Natural killer cell (primary cell): ENCODE data around the gene SRCAP. TPM values are rescaled to one million over a fixed set of nuclear protein-coding genes. Genes with fewer than 3 reads are reported as not detected.

Experiments
- ATAC-seq, 3 donors: fragments of 150-1000 bp in 2 of 3; fragments of 200-7000 bp in 1 of 3; cut with Tn5 transposase; 1 replicate in 1 of 3; 2 replicates in 2 of 3; pipeline ENCODE4 v1.10.0; 2021; ENCODE audit warnings: mild to moderate bottlenecking in 2 of 3, moderate library complexity in 2 of 3
- DNase-seq, 2 donors: peaks; one replicate each; pipeline versions ENCODE4 v3.0.0 to v3.0.0-alpha.2; 2013 to 2021; ENCODE audit warnings: mixed read lengths in 1 of 2
- H3K27ac ChIP-seq: one replicate; pipeline ENCODE4 v1.5.1; 2013; ENCODE audit warnings: mild to moderate bottlenecking, low read length
- H3K27me3 ChIP-seq: one replicate; pipeline ENCODE4 v1.6.1; 2013; ENCODE audit warnings: low read length; ENCODE audit not compliant: control insufficient read depth, insufficient read depth
- H3K36me3 ChIP-seq: one replicate; pipeline ENCODE4 v1.6.1; 2013; ENCODE audit warnings: low read length; ENCODE audit not compliant: control insufficient read depth, insufficient read depth
- H3K4me1 ChIP-seq: one replicate; pipeline ENCODE4 v1.6.1; 2013; ENCODE audit warnings: low read length; ENCODE audit not compliant: control insufficient read depth, insufficient read depth
- H3K4me3 ChIP-seq: one replicate; pipeline ENCODE4 v1.5.1; 2013; ENCODE audit warnings: low read length
- H3K9me3 ChIP-seq: one replicate; pipeline ENCODE4 v1.6.1; 2013; ENCODE audit warnings: low read length; ENCODE audit not compliant: control insufficient read depth, insufficient read depth
- H3K27ac Mint-ChIP-seq, 2 donors: one replicate each; pipeline ENCODE4 v1.8.0; 2022; ENCODE audit warnings: mild to moderate bottlenecking in 2 of 2, mixed read lengths in 2 of 2, moderate library complexity in 1 of 2
- H3K27me3 Mint-ChIP-seq, 2 donors: one replicate each; pipeline ENCODE4 v1.8.0; 2022; ENCODE audit warnings: low read depth in 2 of 2, mixed read lengths in 2 of 2
- H3K36me3 Mint-ChIP-seq: one replicate; pipeline ENCODE4 v1.8.0; 2022; ENCODE audit warnings: mixed read lengths
- H3K4me1 Mint-ChIP-seq, 2 donors: one replicate each; pipeline ENCODE4 v1.8.0; 2022; ENCODE audit warnings: mixed read lengths in 2 of 2
- H3K4me3 Mint-ChIP-seq: one replicate; pipeline ENCODE4 v1.8.0; 2022; ENCODE audit warnings: mild to moderate bottlenecking, moderate library complexity, mixed read lengths
- H3K9me3 Mint-ChIP-seq, 2 donors: one replicate each; pipeline ENCODE4 v1.8.0; 2022; ENCODE audit warnings: mixed read lengths in 2 of 2
- WGBS: methylation state at CpG from one replicate; pipeline ENCODE4 v1.1.7; 2013; ENCODE audit warnings: missing lambda C conversion rate; ENCODE audit not compliant: insufficient coverage; 5-methylcytosine and 5-hydroxymethylcytosine counted together
- intact Hi-C: fragments of 100-400 bp; cut with micrococcal nuclease; formaldehyde crosslinking; loops from one replicate; pipeline ENCODE4 v1.14.2; 2022
- total RNA-seq, 4 donors: library from RNA; stranded (reverse); fragments of 120-200 nt in 1 of 4; gene quantifications; one replicate each; pipeline versions ENCODE4 v1.2.3 to v1.2.4, GENCODE V29; 2013 to 2022
- TF ChIP-seq, protein P1 (sequence below): fragments of 200-600 bp; IDR thresholded peaks from one replicate; pipeline ENCODE4 v1.8.0; 2022; ENCODE audit warnings: antibody characterized with exemption

The SRCAP gene
- total RNA-seq, 3 donors from 2014 or later (not counting 1 experiment from before 2014, with no cell fraction given) = 78.8 to 99.0 (median 89.3) TPM

- Histone ChIP-seq H3K36me3 (no peaks in the 10 kb centered on the region), H3K4me3 (no peak overlapping the region), H3K9me3 (no peaks in the 10 kb centered on the region), H3K27ac (no peak overlapping the region), H3K4me1 (peaks cover 19% of the 10 kb centered on the region), H3K27me3 (no peaks in the 10 kb centered on the region)
- Mint-ChIP-seq H3K27ac (no peak overlapping the region), H3K27me3 (peaks cover 0 to 9% of the 10 kb centered on the region in 2 donors), H3K4me3 (no peak overlapping the region), H3K9me3 (no peaks in the 10 kb centered on the region), H3K4me1 (peaks cover 14 to 20% of the 10 kb centered on the region in 2 donors), H3K36me3 (no peaks in the 10 kb centered on the region)
- intact Hi-C loops = no loop called here
- no peak for DNase-seq
- ATAC-seq = no peak
- TF ChIP-seq, protein P1, sequence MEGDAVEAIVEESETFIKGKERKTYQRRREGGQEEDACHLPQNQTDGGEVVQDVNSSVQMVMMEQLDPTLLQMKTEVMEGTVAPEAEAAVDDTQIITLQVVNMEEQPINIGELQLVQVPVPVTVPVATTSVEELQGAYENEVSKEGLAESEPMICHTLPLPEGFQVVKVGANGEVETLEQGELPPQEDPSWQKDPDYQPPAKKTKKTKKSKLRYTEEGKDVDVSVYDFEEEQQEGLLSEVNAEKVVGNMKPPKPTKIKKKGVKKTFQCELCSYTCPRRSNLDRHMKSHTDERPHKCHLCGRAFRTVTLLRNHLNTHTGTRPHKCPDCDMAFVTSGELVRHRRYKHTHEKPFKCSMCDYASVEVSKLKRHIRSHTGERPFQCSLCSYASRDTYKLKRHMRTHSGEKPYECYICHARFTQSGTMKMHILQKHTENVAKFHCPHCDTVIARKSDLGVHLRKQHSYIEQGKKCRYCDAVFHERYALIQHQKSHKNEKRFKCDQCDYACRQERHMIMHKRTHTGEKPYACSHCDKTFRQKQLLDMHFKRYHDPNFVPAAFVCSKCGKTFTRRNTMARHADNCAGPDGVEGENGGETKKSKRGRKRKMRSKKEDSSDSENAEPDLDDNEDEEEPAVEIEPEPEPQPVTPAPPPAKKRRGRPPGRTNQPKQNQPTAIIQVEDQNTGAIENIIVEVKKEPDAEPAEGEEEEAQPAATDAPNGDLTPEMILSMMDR = no peak
- 97% methylated on average over 5 of the region's 6 CpGs for WGBS
Observed at GRCh38 chr16:30779596-30779995, 80.6 kb downstream of the SRCAP start.

GRCh38 chr16:30780021-30780420, 81.0 kb downstream of the SRCAP start:
- ATAC-seq = no peak
- no peak overlapping the region for H3K27ac ChIP-seq
- Mint-ChIP-seq H3K27me3 (peaks cover 0 to 9% of the 10 kb centered on the region in 2 donors), H3K9me3 (no peaks in the 10 kb centered on the region), H3K4me3 (no peak overlapping the region), H3K4me1 (peaks cover 10 to 19% of the 10 kb centered on the region in 2 donors), H3K36me3 (no peaks in the 10 kb centered on the region), H3K27ac (no peak overlapping the region)
- TF ChIP-seq, protein P1 = no peak
- peaks cover 16% of the 10 kb centered on the region for H3K4me1 ChIP-seq
- intact Hi-C loops = no loop called here
- no peak for DNase-seq
- H3K36me3 ChIP-seq = no peaks in the 10 kb centered on the region
- no peak overlapping the region for H3K4me3 ChIP-seq
- 96% methylated on average over 3 of the region's 3 CpGs for WGBS
- H3K9me3 ChIP-seq = no peaks in the 10 kb centered on the region
- no peaks in the 10 kb centered on the region for H3K27me3 ChIP-seq

GRCh38 chr16:30780549-30780948, 81.6 kb downstream of the SRCAP start:
- H3K27me3 ChIP-seq = no peaks in the 10 kb centered on the region
- ATAC-seq = no peak

More at GRCh38 chr16:30780549-30780948, 81.6 kb downstream of the SRCAP start:
- Histone ChIP-seq H3K9me3 (no peaks in the 10 kb centered on the region), H3K27ac (no peak overlapping the region), H3K4me3 (no peak overlapping the region), H3K36me3 (no peaks in the 10 kb centered on the region), H3K4me1 (peaks cover 11% of the 10 kb centered on the region)
- Mint-ChIP-seq H3K4me1 (peaks cover 6 to 15% of the 10 kb centered on the region in 2 donors), H3K27me3 (peaks cover 0 to 9% of the 10 kb centered on the region in 2 donors), H3K9me3 (no peaks in the 10 kb centered on the region), H3K27ac (no peak overlapping the region), H3K36me3 (no peaks in the 10 kb centered on the region), H3K4me3 (no peak overlapping the region)
- TF ChIP-seq, protein P1 = no peak
- WGBS = 86% methylated on average over 4 of the region's 4 CpGs
- intact Hi-C loops = no loop called here
- DNase-seq = no peak
